Keratinocyte (primary cell): ENCODE results near the gene ARMC9. TPM values are rescaled to one million over a fixed set of nuclear protein-coding genes. Genes with fewer than 3 reads are reported as not detected.

Experiments used
- DNase-seq: peaks from one replicate; pipeline ENCODE4 v3.0.0-alpha.2; 2011; ENCODE audit warnings: low read depth, missing footprints, low spot score
- FAIRE-seq: peaks from 2 replicates; lab custom pipeline; 2011; peaks lifted over from hg19 to GRCh38; lab: Jason Lieb, UNC
- H2AFZ ChIP-seq: 2 replicates; pipeline ENCODE4 v1.6.0; 2012; ENCODE audit warnings: low read length, control low read depth, inconsistent platforms; ENCODE audit not compliant: control insufficient read depth
- H3K27ac ChIP-seq: 2 replicates; pipeline ENCODE4 v1.5.1; 2011; ENCODE audit warnings: low read length; ENCODE audit not compliant: control insufficient read depth, insufficient read depth
- H3K27me3 ChIP-seq: 3 replicates; pipeline ENCODE4 v1.6.0; 2011; ENCODE audit warnings: low read length; ENCODE audit not compliant: control insufficient read depth, insufficient read depth; ENCODE audit errors: extremely low read depth
- H3K36me3 ChIP-seq, 2 experiments: 2 replicates in 1 of 2; 3 replicates in 1 of 2; pipeline ENCODE4 v1.5.1; 2011; ENCODE audit warnings: low read length in 2 of 2, mild to moderate bottlenecking in 1 of 2; ENCODE audit not compliant: control insufficient read depth in 2 of 2, insufficient read depth in 2 of 2; ENCODE audit errors: extremely low read depth in 1 of 2
- H3K4me1 ChIP-seq: 3 replicates; pipeline ENCODE4 v1.5.1; 2011; ENCODE audit warnings: low read length; ENCODE audit not compliant: control insufficient read depth, insufficient read depth; ENCODE audit errors: extremely low read depth
- H3K4me2 ChIP-seq: 3 replicates; pipeline ENCODE4 v1.6.0; 2011; ENCODE audit warnings: low read depth, low read length; ENCODE audit not compliant: control insufficient read depth, insufficient read depth; ENCODE audit errors: extremely low read depth
- H3K4me3 ChIP-seq, 3 experiments: fragments of 200-600 bp in 1 of 3; sonication (generic) in 1 of 3; 2 replicates in 2 of 3; 3 replicates in 1 of 3; pipeline ENCODE4 v1.5.1; 2011 to 2016; ENCODE audit warnings: low read length in 3 of 3, mild to moderate bottlenecking in 3 of 3, control low read depth in 2 of 3, inconsistent platforms in 1 of 3, low read depth in 1 of 3, mixed read lengths in 1 of 3, mixed run types in 1 of 3, moderate library complexity in 1 of 3; ENCODE audit not compliant: control insufficient read depth in 2 of 3, insufficient read depth in 2 of 3; ENCODE audit errors: extremely low read depth in 1 of 3
- H3K79me2 ChIP-seq: 2 replicates; pipeline ENCODE4 v1.6.0; 2012; ENCODE audit warnings: low read length; ENCODE audit not compliant: control insufficient read depth, insufficient read depth
- H3K9ac ChIP-seq: 3 replicates; pipeline ENCODE4 v1.6.0; 2011; ENCODE audit warnings: low read length; ENCODE audit not compliant: control insufficient read depth, insufficient read depth; ENCODE audit errors: extremely low read depth
- H3K9me1 ChIP-seq: 3 replicates; pipeline ENCODE4 v1.6.0; 2011; ENCODE audit warnings: low read length; ENCODE audit not compliant: control insufficient read depth, insufficient read depth; ENCODE audit errors: extremely low read depth
- H3K9me3 ChIP-seq: 2 replicates; pipeline ENCODE4 v1.5.1; 2012; ENCODE audit warnings: low read depth, low read length; ENCODE audit not compliant: control insufficient read depth
- H4K20me1 ChIP-seq: 3 replicates; pipeline ENCODE4 v1.6.0; 2011; ENCODE audit warnings: low read length; ENCODE audit not compliant: control insufficient read depth, insufficient read depth; ENCODE audit errors: extremely low read depth
- CTCF ChIP-seq, 3 experiments: IDR thresholded peaks in 1 of 3; conservative IDR thresholded peaks in 1 of 3; optimal IDR thresholded peaks in 1 of 3; 2 replicates in 2 of 3; 3 replicates in 1 of 3; pipeline versions ENCODE3 to v1.5.1; 2011; ENCODE audit warnings: low read length in 3 of 3, mild to moderate bottlenecking in 3 of 3, moderate library complexity in 2 of 3, control low read depth in 1 of 3, inconsistent platforms in 1 of 3; ENCODE audit not compliant: insufficient read depth in 2 of 3; ENCODE audit errors: extremely low read depth in 1 of 3
- EZH2 ChIP-seq: IDR thresholded peaks from one replicate; pipeline ENCODE4 v1.6.1; 2012; ENCODE audit warnings: inconsistent platforms, mild to moderate bottlenecking, low read length, moderate library complexity
- dilution Hi-C: fragments of 300-500 bp; cut with MboI; formaldehyde crosslinking; loops from one replicate; pipeline ENCODE4 v1.7.0; 2020; ENCODE audit warnings: low sequenced_read_pairs; ENCODE audit not compliant: extremely low pct_ligation_motif_present
- polyA plus RNA-seq, 5 experiments: library from polyadenylated mRNA; depleted of rRNA in 3 of 5; stranded (reverse) in 3 of 5; stranded (forward) in 1 of 5; unstranded in 1 of 5; fragments of >200 nt; gene quantifications; 1 replicate in 1 of 5; 2 replicates in 3 of 5; 3 replicates in 1 of 5; pipeline versions ENCODE4 v1.2.1 to v1.2.3, GENCODE V29; 2011 to 2012; ENCODE audit warnings: missing spikeins in 2 of 5, low read depth in 1 of 5, low replicate concordance in 1 of 5

Gene ARMC9
- polyA plus RNA-seq, 1 donor (not counting 4 experiments of a cell fraction or from before 2014, with no cell fraction given), result 16.2 TPM

- FAIRE-seq (no peak), DNase-seq (no peak)
- Histone ChIP-seq H3K4me2 (no peak overlapping the region), H3K9ac (no peak overlapping the region), H3K4me3 (no peak overlapping the region), H3K9me3 (no peaks in the 10 kb centered on the region), H3K36me3 (no peaks in the 10 kb centered on the region), H3K4me1 (peaks cover 2% of the 10 kb centered on the region), H2AFZ (no peak overlapping the region), H3K27me3 (no peaks in the 10 kb centered on the region), H3K79me2 (no peaks in the 10 kb centered on the region), H3K9me1 (no peaks in the 10 kb centered on the region), H4K20me1 (no peaks in the 10 kb centered on the region), H3K27ac (no peak overlapping the region)
- TF ChIP-seq EZH2 (no peak), CTCF (optimal IDR thresholded peaks at IDR 0.05 in 1 of 3, IDR thresholded peaks at IDR 0.05 in 1 of 3, conservative IDR thresholded peaks at IDR 0.05 in 1 of 3; ENCODE audit: extremely low read depth in 1 of 3, insufficient read depth in 2 of 3, low read length in 3 of 3) (no peak)
- dilution Hi-C loops, result no loop called here
These were observed 211.3 kb downstream of the ARMC9 start for GRCh38 chr2:231409776-231410175.

- FAIRE-seq (no peak), DNase-seq (no peak)
- dilution Hi-C loops, result no loop called here
- TF ChIP-seq CTCF (optimal IDR thresholded peaks at IDR 0.05 in 1 of 3, IDR thresholded peaks at IDR 0.05 in 1 of 3, conservative IDR thresholded peaks at IDR 0.05 in 1 of 3; ENCODE audit: extremely low read depth in 1 of 3, insufficient read depth in 2 of 3, low read length in 3 of 3) (peak; percentile 37 to 70 (median 38)), EZH2 (no peak)
- H2AFZ ChIP-seq, result no peak overlapping the region
- no peaks in the 10 kb centered on the region for H4K20me1 ChIP-seq
- H3K27ac ChIP-seq, result no peak overlapping the region
- H3K9me3 ChIP-seq, result no peaks in the 10 kb centered on the region
- H3K79me2 ChIP-seq, result no peaks in the 10 kb centered on the region
- peaks cover 2% of the 10 kb centered on the region for H3K4me1 ChIP-seq
- H3K9ac ChIP-seq, result no peak overlapping the region
- H3K4me2 ChIP-seq, result no peak overlapping the region
- no peak overlapping the region for H3K4me3 ChIP-seq
- H3K9me1 ChIP-seq, result no peaks in the 10 kb centered on the region
- H3K27me3 ChIP-seq, result no peaks in the 10 kb centered on the region
- H3K36me3 ChIP-seq, result no peaks in the 10 kb centered on the region
These were observed 212.0 kb downstream of the ARMC9 start for GRCh38 chr2:231410293-231411004.
